HG02981 (cell line): ENCODE results near the gene COL11A2.
"Not testable (repeated sequence)": the region's sequence is repeated elsewhere in the genome, so short reads cannot be mapped to it uniquely, and the experiment has no call there.

Experiments
- ATAC-seq: cut with Tn5 transposase; IDR thresholded peaks from one replicate; pipeline ENCODE4 v1.9.1; 2021; ENCODE audit warnings: mild to moderate bottlenecking, moderate library complexity; ENCODE audit not compliant: unreplicated experiment

Gene COL11A2

DNA sequence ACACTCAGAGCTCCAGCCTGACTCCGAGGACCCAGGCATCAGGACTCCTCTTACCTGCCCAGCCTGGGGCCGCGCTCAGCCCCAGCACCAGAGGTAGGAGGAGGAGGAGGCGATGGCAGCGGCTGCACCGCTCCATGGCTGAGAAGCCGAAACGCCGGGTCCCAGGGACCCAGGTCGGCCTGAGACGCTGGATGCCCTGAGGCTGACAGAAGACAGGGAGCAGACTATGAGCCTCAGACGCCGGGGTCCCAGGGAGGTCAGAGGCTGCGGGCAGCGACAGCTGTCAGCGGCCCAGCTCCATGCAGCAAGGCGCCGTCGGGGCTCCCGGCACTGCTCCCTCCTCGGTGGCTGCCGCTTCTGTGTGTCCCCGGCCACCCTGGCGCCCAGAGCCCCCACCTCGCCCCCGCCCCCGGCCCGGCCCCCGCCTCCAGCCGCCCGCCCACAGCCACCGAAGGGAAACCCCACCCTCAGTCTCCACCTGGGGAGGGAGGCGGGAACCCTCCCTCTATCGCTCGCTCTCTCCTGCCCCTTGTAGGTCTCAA is at the start of gene COL11A2:
Gene COL11A2, minus strand, starts transcription at position 363 of the 542 bp plus-strand sequence. Its CDS starts 227 bp downstream, at position 136.
- no peak for ATAC-seq

DNA sequence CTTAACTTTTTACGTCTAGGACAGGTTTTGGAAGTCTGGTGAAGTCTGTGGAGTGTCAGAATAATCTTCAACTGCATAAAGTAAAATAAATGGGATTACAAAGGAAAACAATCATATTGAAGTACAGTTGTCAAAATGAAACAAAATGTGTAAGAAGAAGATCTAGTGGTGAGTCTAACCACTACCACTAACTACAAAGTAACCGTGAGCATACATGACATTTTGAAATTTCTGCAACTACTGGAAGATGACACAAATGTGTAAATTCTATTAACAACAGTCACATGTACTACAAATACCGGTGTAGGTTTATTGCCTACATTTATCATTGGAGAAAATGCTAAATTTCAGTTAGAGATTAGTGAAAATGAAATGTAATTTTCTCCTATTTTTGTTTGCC is 49.7 kb upstream of the COL11A2 start:
- no peak for ATAC-seq

GRCh38 chr6:33237741-33238140 is 45.5 kb upstream of the COL11A2 start:
- ATAC-seq: no peak

DNA sequence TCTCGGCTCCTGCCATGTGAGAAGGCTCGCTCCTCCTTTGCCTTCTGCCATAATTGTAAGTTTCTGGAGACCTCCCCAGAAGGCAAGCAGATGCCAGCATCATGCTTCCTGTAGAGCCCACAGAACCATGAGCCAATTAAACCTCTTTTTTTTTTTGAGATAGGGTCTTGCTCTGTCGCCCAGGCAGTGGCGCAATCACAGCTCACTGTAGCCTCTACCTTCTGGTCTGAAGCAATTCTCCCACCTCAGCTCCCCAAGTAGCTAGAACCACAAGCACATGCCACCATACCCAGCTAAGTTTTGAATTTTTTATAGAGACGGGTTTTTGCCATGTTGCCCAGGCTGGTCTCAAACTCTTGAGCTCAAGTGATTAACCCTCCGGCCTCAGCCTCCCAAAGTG is 44.6 kb upstream of the COL11A2 start:
- ATAC-seq: no peak

DNA sequence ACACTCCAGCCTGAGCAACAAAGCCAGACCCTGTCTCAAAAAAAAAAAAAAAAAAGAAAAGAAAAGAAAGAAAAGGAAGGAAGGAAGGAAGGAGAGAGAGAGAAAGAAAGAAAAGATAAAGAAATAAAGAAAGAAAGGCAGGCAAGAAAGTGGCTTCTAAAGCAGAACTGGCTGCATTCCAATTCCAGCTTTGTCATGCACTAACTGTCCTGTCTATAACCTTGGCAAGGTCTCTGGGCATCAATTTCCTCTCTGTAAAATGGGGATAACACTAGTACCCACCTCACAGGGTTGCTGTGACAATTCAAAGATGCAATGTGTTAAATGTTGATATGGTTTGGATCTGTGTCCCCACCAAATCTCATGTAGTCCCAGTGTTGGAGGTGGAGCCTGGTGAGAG is 44.1 kb upstream of the COL11A2 start:
- no peak for ATAC-seq

DNA sequence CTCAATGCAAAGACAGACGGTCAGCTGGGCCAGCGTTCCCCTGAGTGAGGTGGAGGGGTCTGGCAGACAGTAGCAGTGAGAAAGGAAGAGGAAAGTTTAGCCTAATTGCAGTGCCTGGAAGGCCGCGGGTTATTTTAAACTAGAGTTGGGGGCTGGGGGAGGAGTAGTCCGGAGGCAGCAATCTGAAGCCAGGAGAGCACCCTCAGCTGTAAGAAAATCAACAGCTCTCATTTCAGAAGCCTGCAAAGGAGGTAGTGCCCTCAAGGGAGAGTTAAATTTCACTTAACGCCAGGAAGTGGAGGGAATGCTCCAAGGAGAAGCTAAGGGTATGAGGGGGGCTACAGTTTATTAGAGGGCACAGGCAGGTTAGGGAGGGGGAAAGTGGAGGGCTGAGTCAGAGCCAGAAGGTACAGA is 43.0 kb upstream of the COL11A2 start:
- ATAC-seq: no peak

DNA sequence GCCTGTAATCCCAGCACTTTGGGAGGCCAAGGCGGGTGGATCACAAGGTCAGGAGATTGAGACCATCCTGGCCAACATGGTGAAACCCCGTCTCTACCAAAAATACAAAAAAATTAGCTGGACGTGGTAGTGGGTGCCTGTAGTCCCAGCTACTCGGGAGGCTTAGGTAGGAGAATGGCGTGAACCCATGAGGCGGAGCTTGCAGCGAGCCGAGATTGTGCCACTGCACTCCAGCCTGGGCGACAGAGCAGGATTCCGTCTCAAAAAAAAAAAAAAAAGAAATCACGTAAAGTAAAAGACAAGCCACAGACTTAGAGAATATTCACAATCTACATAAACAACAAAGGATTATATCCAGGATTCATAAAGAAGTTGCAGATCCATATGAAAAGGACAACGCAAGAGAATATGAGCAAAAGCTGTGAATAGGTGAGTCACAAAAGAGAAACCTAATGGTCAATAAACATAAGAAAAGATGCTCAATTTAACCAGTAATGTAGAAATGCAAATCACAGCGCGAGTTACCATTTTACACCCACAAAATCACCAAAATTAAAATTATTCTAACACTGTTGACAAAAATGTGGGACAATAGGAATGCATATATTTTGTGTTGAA is 34.3 kb upstream of the COL11A2 start:
- not testable (repeated sequence) for ATAC-seq

GRCh38 chr6:33217681-33218080 is 25.4 kb upstream of the COL11A2 start:
- ATAC-seq: no peak

- ATAC-seq: no peak
These were observed 25.0 kb upstream of the COL11A2 start for GRCh38 chr6:33217246-33217645.

- ATAC-seq: no peak
These were observed 23.9 kb upstream of the COL11A2 start for GRCh38 chr6:33216117-33216649.

DNA sequence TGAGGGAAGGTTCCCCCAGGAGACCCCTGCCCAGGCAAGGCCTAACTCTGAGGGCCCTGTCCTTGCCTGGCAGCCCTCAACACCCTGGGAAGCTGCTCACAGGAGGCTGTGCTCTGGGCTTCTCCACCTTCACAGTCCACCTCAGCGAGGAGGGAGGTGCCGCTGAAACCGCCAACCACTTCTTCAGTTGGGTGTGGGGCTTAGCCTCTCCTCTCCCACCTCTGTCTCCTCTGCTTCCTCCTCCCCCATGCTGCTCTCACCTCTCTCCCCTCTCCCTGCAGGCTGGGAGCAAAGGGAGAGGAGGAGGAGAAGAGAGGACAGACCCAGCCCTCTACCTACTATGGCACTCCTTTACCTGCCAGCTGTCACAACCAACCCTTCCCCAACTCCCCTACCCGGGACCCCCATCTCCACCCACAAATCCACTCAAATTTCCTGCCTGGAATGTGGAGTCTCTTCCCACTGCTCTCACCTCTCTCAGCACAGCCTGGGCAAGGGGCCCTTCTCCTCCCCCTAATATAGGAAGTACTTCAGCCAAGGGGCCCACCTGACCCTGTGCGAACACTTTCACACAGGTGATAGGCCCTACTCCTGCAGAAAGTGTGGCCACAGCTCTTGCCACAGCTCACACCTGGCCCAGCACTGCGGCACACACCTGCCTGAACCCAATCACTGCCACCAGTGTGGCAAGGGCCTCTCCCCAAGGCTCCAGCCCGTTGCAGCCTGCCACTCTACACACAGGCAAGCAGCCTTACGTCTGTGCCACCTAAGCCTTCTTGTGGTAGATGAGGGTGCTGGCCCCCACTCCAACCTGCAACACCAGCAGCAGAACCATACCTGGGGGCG is 23.2 kb upstream of the COL11A2 start:
- ATAC-seq: no peak

DNA sequence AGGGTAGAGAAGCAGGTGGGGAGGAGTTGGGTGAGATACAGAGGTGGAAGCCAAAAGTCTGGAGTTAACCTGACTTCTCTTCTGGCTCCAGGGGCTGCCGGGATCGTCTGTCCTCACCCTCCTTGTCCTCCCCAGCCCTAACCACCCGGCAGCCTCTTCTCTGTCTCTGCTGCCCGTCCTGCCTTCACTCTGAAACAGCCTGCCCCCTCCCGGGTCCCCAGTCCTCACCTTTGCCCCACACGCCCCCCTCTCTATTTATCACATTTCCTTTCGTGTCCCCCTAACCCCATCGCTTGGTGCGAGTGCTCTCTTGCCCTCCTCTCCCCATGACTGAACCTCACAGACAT is 21.7 kb upstream of the COL11A2 start:
- no peak for ATAC-seq

GRCh38 chr6:33213166-33213988 is 21.1 kb upstream of the COL11A2 start:
- no peak for ATAC-seq

DNA sequence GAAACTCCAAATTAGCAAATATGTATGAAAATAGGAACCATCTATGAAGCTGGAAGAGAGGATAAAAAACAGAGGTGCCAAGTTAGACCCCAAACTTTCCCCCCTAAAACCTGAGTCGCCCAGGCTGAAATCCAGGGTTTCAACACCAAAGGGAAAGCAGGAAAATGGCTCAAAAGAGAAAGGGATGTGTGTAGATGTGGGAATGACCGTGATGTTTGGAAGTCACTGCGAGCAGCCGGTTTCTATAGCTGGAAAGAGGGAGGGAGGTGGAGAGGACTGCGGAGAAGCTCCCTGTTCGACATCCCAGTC is 20.5 kb upstream of the COL11A2 start:
- no peak for ATAC-seq

GRCh38 chr6:33211666-33212422 is 19.6 kb upstream of the COL11A2 start:
- no peak for ATAC-seq

GRCh38 chr6:33211136-33211535 is 18.9 kb upstream of the COL11A2 start:
- no peak for ATAC-seq

DNA sequence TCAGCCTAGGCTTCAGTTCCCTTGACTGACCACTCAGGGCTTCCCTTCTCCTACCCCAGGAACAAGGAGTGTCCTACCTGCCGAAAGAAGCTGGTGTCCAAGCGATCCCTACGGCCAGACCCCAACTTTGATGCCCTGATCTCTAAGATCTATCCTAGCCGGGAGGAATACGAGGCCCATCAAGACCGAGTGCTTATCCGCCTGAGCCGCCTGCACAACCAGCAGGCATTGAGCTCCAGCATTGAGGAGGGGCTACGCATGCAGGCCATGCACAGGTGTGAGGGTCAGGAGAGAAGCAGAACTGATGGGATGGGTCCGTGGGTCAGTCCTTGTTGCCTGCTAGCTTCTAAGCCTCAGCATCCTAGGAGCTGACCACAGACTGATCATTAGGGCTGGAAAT is 17.6 kb upstream of the COL11A2 start:
- no peak for ATAC-seq

GRCh38 chr6:33208091-33208967 is 16.1 kb upstream of the COL11A2 start, which contains the start of gene RING1:
TSS of gene RING1 (plus strand) at chr6:33208500. CDS start at chr6:33208823, 323 bp downstream.
- no peak for ATAC-seq

DNA sequence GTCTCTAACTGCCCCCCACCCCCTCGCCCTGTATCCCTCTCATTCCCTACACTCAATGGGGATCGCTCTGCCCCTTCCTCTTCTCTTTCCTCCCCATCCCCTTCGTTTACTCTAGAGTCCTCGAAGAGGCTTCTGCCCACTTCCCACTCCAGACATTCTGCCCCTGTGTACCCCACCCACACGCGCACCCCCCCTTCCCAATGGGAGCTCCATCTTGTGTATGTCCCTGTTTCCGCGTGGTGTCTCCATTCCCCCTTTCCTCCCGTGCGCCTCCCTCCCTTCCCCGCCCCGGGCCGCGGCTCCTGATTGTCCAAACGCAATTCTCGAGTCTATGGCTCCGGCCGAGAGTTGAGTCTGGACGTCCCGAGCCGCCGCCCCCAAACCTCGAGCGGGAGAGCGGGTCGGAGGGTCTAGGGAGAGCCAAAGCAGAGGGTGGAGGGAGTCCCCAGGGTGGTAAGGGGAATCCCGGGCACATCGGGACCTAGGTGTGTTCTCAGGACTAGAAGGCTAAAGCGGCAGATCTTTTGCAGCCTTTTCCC is 15.4 kb upstream of the COL11A2 start:
- ATAC-seq: no peak
